Neural cell (in vitro differentiated cells): ENCODE data around the gene ONECUT1.

Experiments
- EP300 ChIP-seq: fragments of 450-650 bp; conservative IDR thresholded peaks from 2 replicates; pipeline ENCODE4 v1.6.1; 2014; ENCODE audit warnings: antibody characterized with exemption, mild to moderate bottlenecking, moderate library complexity; ENCODE audit not compliant: poor library complexity, severe bottlenecking
- EZH2 ChIP-seq: fragments of 200-600, 300-800 bp; shearing (Covaris generic), sonication (generic); IDR thresholded peaks from 2 replicates; pipeline ENCODE4 v1.6.1; 2014; ENCODE audit warnings: antibody characterized with exemption, low read length, borderline replicate concordance, mild to moderate bottlenecking; ENCODE audit not compliant: insufficient read depth, poor library complexity, severe bottlenecking
- POLR2AphosphoS5 ChIP-seq: IDR thresholded peaks from 2 replicates; pipeline ENCODE4 v1.6.1; 2012
- RAD21 ChIP-seq: fragments of 450-650 bp; conservative IDR thresholded peaks from 2 replicates; pipeline ENCODE4 v1.6.1; 2014; ENCODE audit warnings: antibody characterized with exemption, mild to moderate bottlenecking, moderate library complexity
- TAF1 ChIP-seq: IDR thresholded peaks from 2 replicates; pipeline ENCODE4 v1.6.1; 2012; ENCODE audit warnings: low read depth
- TF ChIP-seq, protein P1 (sequence below): fragments of 450-650 bp; IDR thresholded peaks from 2 replicates; pipeline ENCODE4 v1.5.1; 2014; ENCODE audit warnings: antibody characterized with exemption, mild to moderate bottlenecking, moderate library complexity; ENCODE audit not compliant: poor library complexity, severe bottlenecking
- TF ChIP-seq, protein P2 (sequence below): IDR thresholded peaks from 2 replicates; pipeline ENCODE4 v1.6.1; 2012; ENCODE audit warnings: borderline replicate concordance

DNA sequence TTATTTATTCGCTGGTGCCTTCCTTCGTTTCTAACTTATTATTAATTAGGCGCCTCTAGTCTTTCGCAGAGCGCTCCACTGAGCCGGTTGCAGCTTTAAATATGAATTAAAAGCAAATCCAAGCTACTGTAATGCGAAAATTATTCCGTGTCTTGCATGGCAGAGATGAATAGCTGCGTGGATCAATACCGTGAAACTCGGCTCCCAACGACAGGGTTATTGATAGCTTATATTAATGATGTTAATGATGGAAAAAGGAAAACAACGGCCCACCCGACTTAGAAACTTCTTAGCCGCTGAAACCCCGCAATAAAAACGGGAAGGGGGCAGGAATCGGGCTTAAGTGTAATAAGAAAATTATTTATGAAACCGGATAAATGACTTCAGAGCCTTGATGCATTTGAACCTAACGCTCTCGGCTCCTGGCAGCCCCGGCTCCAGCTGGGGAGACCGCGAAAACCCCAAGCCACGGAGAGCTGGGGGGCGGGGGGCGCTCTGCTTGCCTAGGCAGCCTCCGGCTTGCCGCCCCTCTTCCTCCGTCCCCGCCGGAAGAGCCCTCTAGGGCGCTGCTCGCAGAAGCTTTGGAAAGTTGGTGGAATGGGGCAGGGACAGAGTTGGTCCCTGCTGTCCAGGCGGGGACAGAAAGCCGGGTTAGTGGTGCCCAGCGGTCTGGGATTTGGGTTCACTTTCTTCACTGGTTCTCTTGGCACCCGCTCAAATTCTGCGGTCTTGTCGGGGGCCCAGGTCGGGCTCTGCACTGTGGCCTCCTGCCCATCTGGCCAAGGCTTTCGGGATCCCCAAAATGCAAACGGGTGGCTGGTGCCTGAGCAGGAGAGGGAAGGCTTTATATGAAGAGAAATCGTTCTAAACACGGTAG is 7.7 kb upstream of the ONECUT1 start:
- no peak for TF ChIP-seq RAD21
- TF ChIP-seq POLR2AphosphoS5 = peak; percentile 15
- TF ChIP-seq, protein P1, sequence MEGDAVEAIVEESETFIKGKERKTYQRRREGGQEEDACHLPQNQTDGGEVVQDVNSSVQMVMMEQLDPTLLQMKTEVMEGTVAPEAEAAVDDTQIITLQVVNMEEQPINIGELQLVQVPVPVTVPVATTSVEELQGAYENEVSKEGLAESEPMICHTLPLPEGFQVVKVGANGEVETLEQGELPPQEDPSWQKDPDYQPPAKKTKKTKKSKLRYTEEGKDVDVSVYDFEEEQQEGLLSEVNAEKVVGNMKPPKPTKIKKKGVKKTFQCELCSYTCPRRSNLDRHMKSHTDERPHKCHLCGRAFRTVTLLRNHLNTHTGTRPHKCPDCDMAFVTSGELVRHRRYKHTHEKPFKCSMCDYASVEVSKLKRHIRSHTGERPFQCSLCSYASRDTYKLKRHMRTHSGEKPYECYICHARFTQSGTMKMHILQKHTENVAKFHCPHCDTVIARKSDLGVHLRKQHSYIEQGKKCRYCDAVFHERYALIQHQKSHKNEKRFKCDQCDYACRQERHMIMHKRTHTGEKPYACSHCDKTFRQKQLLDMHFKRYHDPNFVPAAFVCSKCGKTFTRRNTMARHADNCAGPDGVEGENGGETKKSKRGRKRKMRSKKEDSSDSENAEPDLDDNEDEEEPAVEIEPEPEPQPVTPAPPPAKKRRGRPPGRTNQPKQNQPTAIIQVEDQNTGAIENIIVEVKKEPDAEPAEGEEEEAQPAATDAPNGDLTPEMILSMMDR = no peak
- TF ChIP-seq EZH2 = peak; percentile 49
- TF ChIP-seq EP300 = no peak
- TF ChIP-seq TAF1 = no peak
- TF ChIP-seq, protein P2, sequence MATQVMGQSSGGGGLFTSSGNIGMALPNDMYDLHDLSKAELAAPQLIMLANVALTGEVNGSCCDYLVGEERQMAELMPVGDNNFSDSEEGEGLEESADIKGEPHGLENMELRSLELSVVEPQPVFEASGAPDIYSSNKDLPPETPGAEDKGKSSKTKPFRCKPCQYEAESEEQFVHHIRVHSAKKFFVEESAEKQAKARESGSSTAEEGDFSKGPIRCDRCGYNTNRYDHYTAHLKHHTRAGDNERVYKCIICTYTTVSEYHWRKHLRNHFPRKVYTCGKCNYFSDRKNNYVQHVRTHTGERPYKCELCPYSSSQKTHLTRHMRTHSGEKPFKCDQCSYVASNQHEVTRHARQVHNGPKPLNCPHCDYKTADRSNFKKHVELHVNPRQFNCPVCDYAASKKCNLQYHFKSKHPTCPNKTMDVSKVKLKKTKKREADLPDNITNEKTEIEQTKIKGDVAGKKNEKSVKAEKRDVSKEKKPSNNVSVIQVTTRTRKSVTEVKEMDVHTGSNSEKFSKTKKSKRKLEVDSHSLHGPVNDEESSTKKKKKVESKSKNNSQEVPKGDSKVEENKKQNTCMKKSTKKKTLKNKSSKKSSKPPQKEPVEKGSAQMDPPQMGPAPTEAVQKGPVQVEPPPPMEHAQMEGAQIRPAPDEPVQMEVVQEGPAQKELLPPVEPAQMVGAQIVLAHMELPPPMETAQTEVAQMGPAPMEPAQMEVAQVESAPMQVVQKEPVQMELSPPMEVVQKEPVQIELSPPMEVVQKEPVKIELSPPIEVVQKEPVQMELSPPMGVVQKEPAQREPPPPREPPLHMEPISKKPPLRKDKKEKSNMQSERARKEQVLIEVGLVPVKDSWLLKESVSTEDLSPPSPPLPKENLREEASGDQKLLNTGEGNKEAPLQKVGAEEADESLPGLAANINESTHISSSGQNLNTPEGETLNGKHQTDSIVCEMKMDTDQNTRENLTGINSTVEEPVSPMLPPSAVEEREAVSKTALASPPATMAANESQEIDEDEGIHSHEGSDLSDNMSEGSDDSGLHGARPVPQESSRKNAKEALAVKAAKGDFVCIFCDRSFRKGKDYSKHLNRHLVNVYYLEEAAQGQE = no peak
